ENCODE results near the gene KRTAP1-1. TPM values are rescaled to one million over a fixed set of nuclear protein-coding genes. Genes with fewer than 3 reads are reported as not detected.
A peak's percentile ranks its signal among the peaks of the same experiment; 100 is the strongest.

Gene KRTAP1-1
- total and polyA plus RNA-seq, 2 of the 8 experiments (the other 6 are each of a cell fraction or from before 2014, with no cell fraction given) = not detected

- 85% methylated on average over 1 of the region's 1 CpG; no CpG with 5 or more reads in 1 of the 2 experiments for WGBS, 2 experiments (ENCODE audit: extremely low coverage in 1 of 2, insufficient coverage in 1 of 2, insufficient read length in 1 of 2, insufficient replicate concordance in 2 of 2, low coverage in 1 of 2, low lambda C conversion rate in 2 of 2, missing lambda C conversion rate in 1 of 2)
- Histone ChIP-seq H3K56ac (replicated peaks; ENCODE audit: insufficient read length, low read depth, low read length) (no peak overlapping the region), H3K4me2 (ENCODE audit: insufficient read depth in 1 of 2, low read depth in 2 of 2, low read length in 2 of 2) (no peak overlapping the region)
Measured at GRCh38 chr17:41057547-41057946, 16.3 kb upstream of the KRTAP1-1 start.

More at GRCh38 chr17:41057547-41057946, 16.3 kb upstream of the KRTAP1-1 start:
- H4K5ac ChIP-seq (ENCODE audit: insufficient read length, low read depth, low read length) = no peak overlapping the region
- no peak overlapping the region for H3K27ac ChIP-seq (ENCODE audit: low read depth, low read length)
- H3K36me3 ChIP-seq (ENCODE audit: control insufficient read depth in 2 of 4, insufficient read depth in 4 of 4, low read length in 3 of 4) = no peaks in the 10 kb centered on the region
- FAIRE-seq = no peak
- no peaks in the 10 kb centered on the region for H3K23me2 ChIP-seq (ENCODE audit: low read depth, low read length)
- no peak overlapping the region for H2BK5ac ChIP-seq (ENCODE audit: low read depth, low read length)
- no peak overlapping the region for H3K4ac ChIP-seq (replicated peaks; ENCODE audit: insufficient read length, low read depth, low read length)
- DNase-seq (ENCODE audit: low read depth in 1 of 2, low spot score in 2 of 2) = no peak
- no peaks in the 10 kb centered on the region for H3K79me1 ChIP-seq (ENCODE audit: low read depth, low read length)
- H3K4me1 ChIP-seq (replicated peaks in 1 of 4; ENCODE audit: control insufficient read depth in 3 of 4, insufficient read depth in 4 of 4, low read length in 3 of 4) = no peaks in the 10 kb centered on the region
- no peaks in the 10 kb centered on the region for H3K79me2 ChIP-seq (ENCODE audit: control insufficient read depth in 1 of 2, insufficient read depth in 2 of 2, low read length in 2 of 2)
- H2AK5ac ChIP-seq (ENCODE audit: low read depth, low read length) = no peak overlapping the region
- no peak overlapping the region for H2AFZ ChIP-seq (ENCODE audit: low read length)
- TF ChIP-seq ATF2 (IDR thresholded peaks at IDR 0.05; ENCODE audit: low read length) (no peak), KDM1A (IDR thresholded peaks at IDR 0.05; ENCODE audit: borderline replicate concordance, low read length) (0 out of 2 replicates have a peak, but pooled peaks have one; percentile 36), PHF8 (conservative IDR thresholded peaks at IDR 0.05; ENCODE audit: low read depth, low read length) (no peak)
- no peaks in the 10 kb centered on the region for H3K27me3 ChIP-seq (replicated peaks in 1 of 4; ENCODE audit: control insufficient read depth in 3 of 4, extremely low read depth in 1 of 4, insufficient read depth in 3 of 4, low read length in 3 of 4)
- H3K4me3 ChIP-seq (ENCODE audit: extremely low read depth in 1 of 4, insufficient read depth in 2 of 4, low read depth in 3 of 4, low read length in 4 of 4) = no peak overlapping the region
- no peaks in the 10 kb centered on the region for H4K20me1 ChIP-seq (replicated peaks in 1 of 2; ENCODE audit: control insufficient read depth in 1 of 2, insufficient read depth in 2 of 2, low read length in 2 of 2)
- ChIA-PET POLR2A (ENCODE audit: partially characterized antibody) (no interaction called here), CTCF (ENCODE audit: partially characterized antibody) (no interaction called here)
- H3K14ac ChIP-seq (ENCODE audit: insufficient read length) = no peak overlapping the region
- H2BK120ac ChIP-seq (replicated peaks; ENCODE audit: low read depth, low read length) = no peak overlapping the region
- H2BK12ac ChIP-seq (ENCODE audit: low read depth, low read length) = no peak overlapping the region
- no peak overlapping the region for H2BK20ac ChIP-seq (ENCODE audit: low read length)
- H3K9me3 ChIP-seq (ENCODE audit: insufficient read depth in 2 of 2, low read depth in 1 of 2, low read length in 1 of 2) = 0 out of 4 replicates have a peak, but pooled peaks cover 0 to 4% of the 10 kb centered on the region in 2 experiments
- H4K91ac ChIP-seq (replicated peaks; ENCODE audit: insufficient read length, low read length) = no peak overlapping the region
- H3K23ac ChIP-seq (ENCODE audit: insufficient read length) = no peak overlapping the region
- no peak overlapping the region for H4K8ac ChIP-seq (ENCODE audit: extremely low read depth, insufficient read depth, low read length)
- no peak overlapping the region for H3K18ac ChIP-seq (ENCODE audit: extremely low read depth, low read length)
- no peak overlapping the region for H2BK15ac ChIP-seq (ENCODE audit: low read length)
- no peak overlapping the region for H3K9ac ChIP-seq (replicated peaks in 1 of 4; ENCODE audit: extremely low read depth in 1 of 4, low read depth in 3 of 4, low read length in 3 of 4)

All from H1 (cell line).